Brain microvascular endothelial cell (primary cell): ENCODE measurements around the gene XYLT2.

Source experiments
- DNase-seq: peaks from one replicate; pipeline ENCODE4 v3.0.0-alpha.2; 2020
- H3K27ac ChIP-seq: fragments of 250-450 bp; sonication (Bioruptor Pico); 2 replicates; pipeline ENCODE4 v1.5.1; 2020; ENCODE audit warnings: mild to moderate bottlenecking, moderate library complexity
- H3K27me3 ChIP-seq: fragments of 250-450 bp; sonication (Bioruptor Pico); replicated peaks from 2 replicates; pipeline ENCODE4 v1.5.1; 2020; ENCODE audit warnings: mild to moderate bottlenecking
- H3K36me3 ChIP-seq: fragments of 250-450 bp; sonication (Bioruptor Pico); replicated peaks from 2 replicates; pipeline ENCODE4 v1.5.1; 2020; ENCODE audit warnings: mild to moderate bottlenecking
- H3K4me3 ChIP-seq: 2 replicates; pipeline ENCODE4 v1.5.1; 2011; ENCODE audit warnings: low read depth, mild to moderate bottlenecking, control low read depth, low read length, moderate library complexity
- CTCF ChIP-seq: IDR thresholded peaks from 2 replicates; pipeline ENCODE4 v1.5.1; 2011; ENCODE audit warnings: low read depth, mild to moderate bottlenecking, moderate library complexity, low read length, control low read depth, inconsistent platforms; ENCODE audit errors: missing control alignments
- in situ Hi-C: cut with HindIII; loops from 2 replicates; pipeline ENCODE4 v1.10.0; 2017; ENCODE audit warnings: low sequenced_read_pairs, low pct_ligation_motif_present

The XYLT2 gene

GRCh38 chr17:50355701-50356341, 9.9 kb downstream of the XYLT2 start:
- peaks cover 55% of the 10 kb centered on the region for H3K36me3 ChIP-seq
- no peak overlapping the region for H3K27ac ChIP-seq
- no peak for TF ChIP-seq CTCF

GRCh38 chr17:50356418-50356817, 10.5 kb downstream of the XYLT2 start:
- Histone ChIP-seq H3K27me3 (no peaks in the 10 kb centered on the region), H3K4me3 (no peak overlapping the region), H3K36me3 (peaks cover 58% of the 10 kb centered on the region), H3K27ac (no peak overlapping the region)
- no peak for TF ChIP-seq CTCF
- DNase-seq: no peak
- in situ Hi-C loops: no loop called here

More at GRCh38 chr17:50355701-50356341, 9.9 kb downstream of the XYLT2 start:
- H3K4me3 ChIP-seq: no peak overlapping the region
- DNase-seq: no peak
- in situ Hi-C loops: no loop called here
- H3K27me3 ChIP-seq: no peaks in the 10 kb centered on the region

GRCh38 chr17:50356892-50357510, 11.1 kb downstream of the XYLT2 start:
- no peak for TF ChIP-seq CTCF
- Histone ChIP-seq H3K27me3 (no peaks in the 10 kb centered on the region), H3K27ac (no peak overlapping the region), H3K36me3 (peaks cover 58% of the 10 kb centered on the region), H3K4me3 (no peak overlapping the region)
- in situ Hi-C loops: no loop called here
- DNase-seq: no peak

- H3K36me3 ChIP-seq: peaks cover 58% of the 10 kb centered on the region
- H3K27ac ChIP-seq: no peak overlapping the region
- in situ Hi-C loops: no loop called here
- DNase-seq: no peak
- H3K27me3 ChIP-seq: no peaks in the 10 kb centered on the region
- TF ChIP-seq CTCF: no peak
- H3K4me3 ChIP-seq: no peak overlapping the region
Observed at GRCh38 chr17:50358177-50358576, 12.3 kb downstream of the XYLT2 start.

GRCh38 chr17:50359005-50359699, 13.2 kb downstream of the XYLT2 start:
- no peak overlapping the region for H3K4me3 ChIP-seq
- no peaks in the 10 kb centered on the region for H3K27me3 ChIP-seq
- H3K36me3 ChIP-seq: peaks cover 52% of the 10 kb centered on the region
- in situ Hi-C loops: no loop called here
- no peak for DNase-seq
- no peak overlapping the region for H3K27ac ChIP-seq
- TF ChIP-seq CTCF: no peak
